Nephron (organoid): ENCODE measurements around the gene CD6.

Experiments used
- H3K27ac Mint-ChIP-seq, 3 experiments: 2 replicates each; pipeline ENCODE4 v1.8.0; 2020; ENCODE audit warnings: mixed read lengths in 3 of 3, mild to moderate bottlenecking in 2 of 3, moderate library complexity in 1 of 3
- H3K27me3 Mint-ChIP-seq: 2 replicates; pipeline ENCODE4 v1.8.0; 2021; ENCODE audit warnings: low read depth, mild to moderate bottlenecking, moderate library complexity, mixed read lengths
- H3K36me3 Mint-ChIP-seq: 2 replicates; pipeline ENCODE4 v1.8.0; 2020; ENCODE audit warnings: low read depth, mixed read lengths
- H3K4me1 Mint-ChIP-seq: 2 replicates; pipeline ENCODE4 v1.8.0; 2020; ENCODE audit warnings: mixed read lengths
- H3K4me3 Mint-ChIP-seq, 3 experiments: 2 replicates each; pipeline ENCODE4 v1.8.0; 2020; ENCODE audit warnings: mild to moderate bottlenecking in 3 of 3, mixed read lengths in 3 of 3, moderate library complexity in 2 of 3
- H3K9me3 Mint-ChIP-seq: 2 replicates; pipeline ENCODE4 v1.8.0; 2020; ENCODE audit warnings: mixed read lengths
- TF ChIP-seq, protein P1 (sequence below), 3 experiments: fragments of 200-600 bp; sonication (generic); IDR thresholded peaks; one replicate each; pipeline ENCODE4 v1.5.0; 2021; ENCODE audit warnings: antibody characterized with exemption in 3 of 3; ENCODE audit not compliant: unreplicated experiment in 3 of 3

The CD6 gene

DNA sequence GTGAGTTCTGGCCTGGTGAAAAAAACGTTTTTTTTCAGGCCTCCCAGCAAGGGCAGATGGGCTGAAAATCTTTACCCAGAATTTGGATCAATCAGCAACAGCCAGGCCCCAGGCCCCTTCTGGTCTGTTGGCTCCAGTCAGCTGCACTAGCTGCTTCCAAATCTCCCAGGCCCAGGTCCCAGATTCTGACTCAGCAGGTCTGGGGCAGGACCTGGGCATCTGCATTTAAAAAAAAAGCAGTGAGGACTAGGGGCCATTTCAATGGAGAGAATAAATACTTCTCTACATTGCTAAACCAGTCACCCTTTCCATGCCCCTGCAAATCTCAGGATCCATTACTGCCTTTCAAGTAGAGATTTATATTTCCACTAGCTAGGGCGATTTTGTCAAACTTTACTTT is 23.8 kb upstream of the CD6 start:
- TF ChIP-seq, protein P1, sequence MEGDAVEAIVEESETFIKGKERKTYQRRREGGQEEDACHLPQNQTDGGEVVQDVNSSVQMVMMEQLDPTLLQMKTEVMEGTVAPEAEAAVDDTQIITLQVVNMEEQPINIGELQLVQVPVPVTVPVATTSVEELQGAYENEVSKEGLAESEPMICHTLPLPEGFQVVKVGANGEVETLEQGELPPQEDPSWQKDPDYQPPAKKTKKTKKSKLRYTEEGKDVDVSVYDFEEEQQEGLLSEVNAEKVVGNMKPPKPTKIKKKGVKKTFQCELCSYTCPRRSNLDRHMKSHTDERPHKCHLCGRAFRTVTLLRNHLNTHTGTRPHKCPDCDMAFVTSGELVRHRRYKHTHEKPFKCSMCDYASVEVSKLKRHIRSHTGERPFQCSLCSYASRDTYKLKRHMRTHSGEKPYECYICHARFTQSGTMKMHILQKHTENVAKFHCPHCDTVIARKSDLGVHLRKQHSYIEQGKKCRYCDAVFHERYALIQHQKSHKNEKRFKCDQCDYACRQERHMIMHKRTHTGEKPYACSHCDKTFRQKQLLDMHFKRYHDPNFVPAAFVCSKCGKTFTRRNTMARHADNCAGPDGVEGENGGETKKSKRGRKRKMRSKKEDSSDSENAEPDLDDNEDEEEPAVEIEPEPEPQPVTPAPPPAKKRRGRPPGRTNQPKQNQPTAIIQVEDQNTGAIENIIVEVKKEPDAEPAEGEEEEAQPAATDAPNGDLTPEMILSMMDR (IDR thresholded peaks at IDR 0.05; ENCODE audit: unreplicated experiment in 3 of 3): no peak
- peak overlapping the region; percentile 21 to 59 (median 49) for H3K27ac Mint-ChIP-seq
- H3K4me1 Mint-ChIP-seq: peaks cover 66% of the 10 kb centered on the region
- peaks cover 26% of the 10 kb centered on the region for H3K27me3 Mint-ChIP-seq
- H3K36me3 Mint-ChIP-seq: peaks cover 6% of the 10 kb centered on the region
- H3K9me3 Mint-ChIP-seq: no peaks in the 10 kb centered on the region
- no peak overlapping the region for H3K4me3 Mint-ChIP-seq

DNA sequence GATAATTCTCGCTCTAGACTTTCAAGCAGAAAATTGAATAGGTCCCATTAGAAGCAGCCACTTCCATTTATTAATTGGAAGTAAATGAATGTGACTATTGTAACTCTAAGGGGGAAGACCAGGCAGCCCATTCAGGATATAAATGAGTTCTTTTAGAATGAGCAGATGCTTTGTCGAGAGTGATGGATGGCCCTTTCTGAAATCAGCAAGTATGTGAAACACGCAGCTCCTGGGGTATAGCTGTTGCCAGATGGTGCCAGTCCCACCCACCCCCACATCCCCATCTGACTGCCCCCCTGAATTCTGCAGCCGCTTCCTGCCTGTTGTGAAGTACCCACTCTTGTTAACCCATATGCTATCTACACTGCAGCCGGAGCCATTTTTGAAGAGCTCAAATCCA is 23.2 kb upstream of the CD6 start:
- Mint-ChIP-seq H3K36me3 (peaks cover 6% of the 10 kb centered on the region), H3K27ac (peak overlapping the region; percentile 21 to 59 (median 49))
- TF ChIP-seq, protein P1 (IDR thresholded peaks at IDR 0.05; ENCODE audit: unreplicated experiment in 3 of 3): no peak

DNA sequence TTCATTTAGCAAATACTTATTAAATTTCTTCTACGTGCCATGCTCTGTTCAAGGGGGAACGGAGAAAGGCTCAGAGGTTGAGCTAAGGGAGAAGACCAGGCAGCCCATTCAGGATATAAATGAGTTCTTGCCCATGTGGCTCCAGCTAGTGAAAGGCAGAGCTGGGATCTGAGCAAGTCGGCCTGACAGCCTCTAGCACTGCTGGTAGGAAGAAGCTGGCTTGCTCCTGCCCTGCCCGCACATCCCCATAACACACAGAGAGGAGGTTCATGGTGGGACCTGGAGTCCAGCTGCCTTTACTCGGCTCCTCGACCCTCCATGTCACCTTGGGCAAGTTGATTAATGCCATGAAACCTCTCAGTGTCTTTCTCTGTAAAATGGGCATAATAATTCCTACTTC is 21.5 kb upstream of the CD6 start:
- Mint-ChIP-seq H3K27ac (peak overlapping the region; percentile 45 to 80 (median 75)), H3K36me3 (peaks cover 6% of the 10 kb centered on the region), H3K4me3 (peak overlapping the region; percentile 66 to 84 (median 74)), H3K9me3 (no peaks in the 10 kb centered on the region), H3K27me3 (peaks cover 32% of the 10 kb centered on the region), H3K4me1 (peaks cover 50% of the 10 kb centered on the region)
- TF ChIP-seq, protein P1 (IDR thresholded peaks at IDR 0.05; ENCODE audit: unreplicated experiment in 3 of 3): no peak

More for the DNA sequence above, 23.2 kb upstream of the CD6 start:
- Mint-ChIP-seq H3K4me1 (peaks cover 64% of the 10 kb centered on the region), H3K4me3 (peak overlapping the region; percentile 39 to 77 (median 51)), H3K9me3 (no peaks in the 10 kb centered on the region), H3K27me3 (peaks cover 26% of the 10 kb centered on the region)

DNA sequence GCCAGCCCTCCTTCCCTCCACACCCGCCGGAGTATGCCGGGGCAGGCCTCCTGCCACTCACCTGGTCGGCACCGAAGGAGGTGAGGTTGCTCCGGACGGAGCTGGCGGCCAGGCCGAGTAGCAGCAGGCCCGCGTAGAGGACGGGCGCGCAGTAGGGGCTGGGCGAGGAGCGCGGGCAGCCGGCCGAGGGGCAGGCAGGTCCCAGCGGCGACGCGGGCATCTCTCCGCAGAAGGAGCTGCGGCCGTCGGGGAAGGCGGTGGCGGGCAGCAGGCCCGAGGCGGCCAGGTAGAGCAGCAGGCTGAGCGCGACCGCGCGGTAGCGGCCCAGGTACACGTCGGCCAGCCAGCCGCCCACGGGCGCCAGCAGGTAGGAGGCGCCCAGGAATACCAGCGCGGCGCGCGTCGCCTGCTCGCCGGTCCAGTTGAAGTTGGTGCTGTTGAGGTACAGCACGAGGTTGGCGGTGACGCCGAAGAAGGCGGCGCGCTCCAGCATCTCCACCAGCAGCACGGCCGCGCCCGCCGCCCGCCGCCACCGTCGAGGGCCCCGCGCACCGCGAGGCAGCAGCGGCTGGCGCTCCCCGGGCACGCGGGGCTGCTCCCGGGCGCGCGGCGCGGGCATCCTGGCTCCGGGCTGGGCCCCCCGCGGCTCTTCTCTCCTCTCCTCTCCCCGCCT is 20.4 kb upstream of the CD6 start:
- Mint-ChIP-seq H3K4me1 (peaks cover 43% of the 10 kb centered on the region), H3K4me3 (peak overlapping the region in 2 of 3 experiments; percentile 17 to 77), H3K9me3 (no peaks in the 10 kb centered on the region), H3K27ac (no peak overlapping the region), H3K27me3 (peaks cover 28% of the 10 kb centered on the region), H3K36me3 (peaks cover 3% of the 10 kb centered on the region)
- TF ChIP-seq, protein P1 (IDR thresholded peaks at IDR 0.05; ENCODE audit: unreplicated experiment in 3 of 3): no peak

DNA sequence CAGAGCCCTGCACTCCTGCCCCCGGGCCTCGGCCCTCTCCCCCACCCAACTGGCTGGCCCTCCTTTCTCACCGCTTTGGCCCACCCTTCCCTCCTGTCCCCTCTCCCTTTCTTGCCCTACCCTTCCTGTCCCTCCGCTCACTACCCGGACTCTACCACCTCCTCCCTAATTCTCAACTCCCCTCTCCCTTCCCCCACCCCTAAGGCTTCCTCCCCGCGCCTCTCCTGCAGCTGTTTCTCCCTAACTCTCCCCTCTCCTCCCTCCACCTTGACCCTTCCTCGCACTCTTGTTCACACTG is 19.9 kb upstream of the CD6 start:
- TF ChIP-seq, protein P1 (IDR thresholded peaks at IDR 0.05; ENCODE audit: unreplicated experiment in 3 of 3): no peak
- H3K27me3 Mint-ChIP-seq: peaks cover 28% of the 10 kb centered on the region
- H3K27ac Mint-ChIP-seq: peak overlapping the region; percentile 41 to 92 (median 75)
- peaks cover 38% of the 10 kb centered on the region for H3K4me1 Mint-ChIP-seq
- peak overlapping the region; percentile 61 to 79 (median 77) for H3K4me3 Mint-ChIP-seq
- no peaks in the 10 kb centered on the region for H3K36me3 Mint-ChIP-seq
- H3K9me3 Mint-ChIP-seq: no peaks in the 10 kb centered on the region
